Right hindlimb (tissue), 1 donor: ENCODE results near the gene APEH.
"Not testable (repeated sequence)": the region's sequence is repeated elsewhere in the genome, so short reads cannot be mapped to it uniquely, and the experiment has no call there.

Source experiments
- DNase-seq: peaks from one replicate; pipeline ENCODE4 v3.0.0-alpha.2; 2018

APEH gene

GRCh38 chr3:49670940-49671290 is 3.2 kb upstream of the APEH start:
- DNase-seq: no peak

- DNase-seq: peak; percentile 67
Observed at GRCh38 chr3:49671291-49672288, 2.6 kb upstream of the APEH start.

GRCh38 chr3:49673121-49673714 is 933 bp upstream of the APEH start:
- DNase-seq: no peak

GRCh38 chr3:49674497-49674983 is 389 bp downstream of the APEH start:
- DNase-seq: no peak

- no peak for DNase-seq
Observed at GRCh38 chr3:49675912-49676311, 1.8 kb downstream of the APEH start.

GRCh38 chr3:49680493-49681231 is 6.5 kb downstream of the APEH start:
- DNase-seq: no peak

GRCh38 chr3:49681232-49681522 is 7.0 kb downstream of the APEH start:
- DNase-seq: no peak

- DNase-seq: no peak
Observed at GRCh38 chr3:49681543-49681942, 7.4 kb downstream of the APEH start.

- DNase-seq: no peak
Observed at GRCh38 chr3:49683162-49683561, 9.0 kb downstream of the APEH start.

GRCh38 chr3:49684453-49684852 is 10.3 kb downstream of the APEH start:
- DNase-seq: not testable (repeated sequence)

- not testable (repeated sequence) for DNase-seq
Observed at GRCh38 chr3:49685103-49685502, 11.0 kb downstream of the APEH start.

GRCh38 chr3:49685846-49686245 is 11.7 kb downstream of the APEH start:
- DNase-seq: not testable (repeated sequence)

GRCh38 chr3:49686346-49686745 is 12.2 kb downstream of the APEH start:
- not testable (repeated sequence) for DNase-seq

GRCh38 chr3:49686769-49687423 is 12.7 kb downstream of the APEH start:
- not testable (repeated sequence) for DNase-seq

- not testable (repeated sequence) for DNase-seq
Observed at GRCh38 chr3:49687424-49687795, 13.3 kb downstream of the APEH start.

- not testable (repeated sequence) for DNase-seq
Observed at GRCh38 chr3:49688338-49689045, 14.3 kb downstream of the APEH start.

- DNase-seq: peak; percentile 94
Observed at GRCh38 chr3:49689046-49689907, 15.1 kb downstream of the APEH start, which contains the start of the genes MST1 and RNF123. Gene MST1 (minus strand): TSS chr3:49689474. CDS start chr3:49688691, 783 bp downstream. Gene RNF123 (plus strand): TSS chr3:49689557. CDS start chr3:49691166, 1,609 bp downstream.

GRCh38 chr3:49689908-49690624 is 15.9 kb downstream of the APEH start:
- DNase-seq: not testable (repeated sequence)

GRCh38 chr3:49690856-49691255 is 16.7 kb downstream of the APEH start:
- DNase-seq: not testable (repeated sequence)

- DNase-seq: not testable (repeated sequence)
Observed at GRCh38 chr3:49691481-49691880, 17.3 kb downstream of the APEH start.
